SK-N-SH (cell line): Measurements from ENCODE around the gene ZDHHC16. TPM values are rescaled to one million over a fixed set of nuclear protein-coding genes. Genes with fewer than 3 reads are reported as not detected.

Source experiments
- CTCF ChIA-PET: fragments of 300-600, 350-600 bp; formaldehyde crosslinking; extraction: SDS; loops from one replicate; lab custom pipeline; 2021; lab: Yijun Ruan, JAX
- POLR2A ChIA-PET: fragments of 350-600 bp; sonication (Branson Sonifier 250); formaldehyde crosslinking; extraction: SDS; loops from one replicate; lab custom pipeline; 2020; ENCODE audit warnings: antibody characterized with exemption, inconsistent platforms; lab: Yijun Ruan, JAX
- DNase-seq: peaks from one replicate; pipeline ENCODE4 v3.0.0; 2012
- H2AFZ ChIP-seq: fragments of 200-600 bp; sonication (generic); 2 replicates; pipeline ENCODE4 v1.8.1; 2016; ENCODE audit warnings: antibody characterized with exemption, mild to moderate bottlenecking, low read depth
- H3F3A ChIP-seq: fragments of 200-600 bp; sonication (generic); replicated peaks from 2 replicates; pipeline ENCODE3; 2016; ENCODE audit warnings: antibody characterized with exemption, mild to moderate bottlenecking; ENCODE audit not compliant: insufficient read depth
- H3K27ac ChIP-seq, 2 experiments: fragments of 200-500 bp in 1 of 2; fragments of 200-600 bp in 1 of 2; sonication (Bioruptor generic) in 1 of 2; sonication (generic), shearing (Covaris generic) in 1 of 2; 2 replicates each; pipeline versions ENCODE4 v1.5.1 to v1.6.1; 2014 to 2016; ENCODE audit warnings: low read depth in 2 of 2, inconsistent platforms in 1 of 2, low read length in 1 of 2, mild to moderate bottlenecking in 1 of 2, mixed read lengths in 1 of 2
- H3K27me3 ChIP-seq: fragments of 200-600 bp; sonication (generic), shearing (Covaris generic); 2 replicates; pipeline ENCODE4 v1.6.1; 2016; ENCODE audit warnings: mixed run types; ENCODE audit not compliant: insufficient read depth
- H3K36me3 ChIP-seq, 2 experiments: fragments of 200-500 bp in 1 of 2; fragments of 200-600 bp in 1 of 2; sonication (Bioruptor generic) in 1 of 2; sonication (generic) in 1 of 2; replicated peaks in 1 of 2; 2 replicates each; pipeline versions ENCODE3 to v1.5.1; 2014 to 2016; ENCODE audit warnings: low read length in 1 of 2, mild to moderate bottlenecking in 1 of 2; ENCODE audit not compliant: insufficient read depth in 2 of 2, control insufficient read depth in 1 of 2
- H3K4me1 ChIP-seq, 2 experiments: fragments of 200-500 bp in 1 of 2; fragments of 200-600 bp in 1 of 2; sonication (Bioruptor generic) in 1 of 2; sonication (generic), shearing (Covaris generic) in 1 of 2; 2 replicates each; pipeline versions ENCODE4 v1.5.1 to v1.6.1; 2014 to 2016; ENCODE audit warnings: low read depth in 1 of 2, low read length in 1 of 2, mixed run types in 1 of 2; ENCODE audit not compliant: insufficient read depth in 2 of 2, control insufficient read depth in 1 of 2
- H3K4me2 ChIP-seq: fragments of 200-600 bp; sonication (generic), shearing (Covaris generic); 2 replicates; pipeline ENCODE4 v1.6.1; 2017; ENCODE audit warnings: mixed run types
- H3K4me3 ChIP-seq, 2 experiments: fragments of 200-500 bp in 1 of 2; fragments of 200-600 bp in 1 of 2; sonication (Bioruptor generic) in 1 of 2; sonication (generic), shearing (Covaris generic) in 1 of 2; 2 replicates each; pipeline versions ENCODE4 v1.5.1 to v1.8.1; 2014 to 2016; ENCODE audit warnings: low read depth in 2 of 2, inconsistent platforms in 1 of 2, low read length in 1 of 2, mild to moderate bottlenecking in 1 of 2, mixed read lengths in 1 of 2, moderate library complexity in 1 of 2
- H3K79me2 ChIP-seq: fragments of 200-600 bp; sonication (generic); 2 replicates; pipeline ENCODE4 v1.8.1; 2017; ENCODE audit warnings: mild to moderate bottlenecking; ENCODE audit not compliant: insufficient read depth
- H3K9ac ChIP-seq: fragments of 200-600 bp; sonication (generic); 2 replicates; pipeline ENCODE4 v1.6.1; 2017; ENCODE audit warnings: mixed run types
- H3K9me2 ChIP-seq: fragments of 200-600 bp; sonication (generic); 2 replicates; pipeline ENCODE4 v1.6.1; 2017; ENCODE audit warnings: mixed run types
- H3K9me3 ChIP-seq: fragments of 200-600 bp; sonication (generic); 2 replicates; pipeline ENCODE4 v1.6.1; 2017; ENCODE audit warnings: mixed run types, mild to moderate bottlenecking, moderate library complexity
- H4K20me1 ChIP-seq: fragments of 200-600 bp; sonication (generic); 2 replicates; pipeline ENCODE4 v1.6.1; 2017; ENCODE audit warnings: mild to moderate bottlenecking, mixed run types; ENCODE audit not compliant: insufficient read depth
- CHD2 ChIP-seq: fragments of 150-350 bp; IDR thresholded peaks from 2 replicates; pipeline ENCODE4 v1.6.1; 2018; ENCODE audit warnings: low read length; ENCODE audit not compliant: partially characterized antibody
- ELF1 ChIP-seq: IDR thresholded peaks from 2 replicates; pipeline ENCODE4 v1.4.0; 2012
- EP300 ChIP-seq, 2 experiments: IDR thresholded peaks; 2 replicates each; pipeline versions ENCODE4 v1.4.0 to v1.6.1; 2012; ENCODE audit warnings: borderline replicate concordance in 1 of 2, low read depth in 1 of 2, low read length in 1 of 2
- EZH2phosphoT487 ChIP-seq: fragments of 200-600 bp; sonication (generic); IDR thresholded peaks from 2 replicates; pipeline ENCODE4 v1.6.1; 2017; ENCODE audit warnings: low read depth, mixed run types, mild to moderate bottlenecking, antibody characterized with exemption, moderate library complexity, borderline replicate concordance
- FOXJ3 ChIP-seq: sonication (generic); formaldehyde crosslinking; IDR thresholded peaks from 2 replicates; pipeline ENCODE4 v1.5.1; 2020; ENCODE audit warnings: mild to moderate bottlenecking, missing genetic modification reagents
- FOXM1 ChIP-seq: IDR thresholded peaks from 2 replicates; pipeline ENCODE4 v1.4.0; 2012; ENCODE audit warnings: low read depth, mild to moderate bottlenecking
- JUND ChIP-seq: IDR thresholded peaks from 2 replicates; pipeline ENCODE4 v1.4.0; 2012
- MXI1 ChIP-seq: IDR thresholded peaks from 2 replicates; pipeline ENCODE4 v1.6.1; 2012; ENCODE audit warnings: mild to moderate bottlenecking, low read depth, low read length, improper control_type of control experiment
- PBX3 ChIP-seq: IDR thresholded peaks from 2 replicates; pipeline ENCODE4; 2012
- POLR2AphosphoS5 ChIP-seq: IDR thresholded peaks from 2 replicates; pipeline ENCODE4 v1.6.1; 2012; ENCODE audit warnings: low read depth, low read length
- RCOR1 ChIP-seq: fragments of 150-350 bp; IDR thresholded peaks from 2 replicates; pipeline ENCODE4 v1.6.1; 2017; ENCODE audit warnings: antibody characterized with exemption, low read length
- RFX5 ChIP-seq: IDR thresholded peaks from 2 replicates; pipeline ENCODE4 v1.6.1; 2012; ENCODE audit warnings: mild to moderate bottlenecking, improper control_type of control experiment, low read length
- SIN3A ChIP-seq: IDR thresholded peaks from 2 replicates; pipeline ENCODE4 v1.6.1; 2012; ENCODE audit warnings: low read depth, mild to moderate bottlenecking, low read length, moderate library complexity, borderline replicate concordance
- SMC3 ChIP-seq: IDR thresholded peaks from 2 replicates; pipeline ENCODE4 v1.6.1; 2012; ENCODE audit warnings: low read depth, low read length, improper control_type of control experiment
- YY1 ChIP-seq: IDR thresholded peaks from 2 replicates; pipeline ENCODE4 v1.4.0; 2012; ENCODE audit warnings: low read depth, mild to moderate bottlenecking
- WGBS: methylation state at CpG from one replicate; pipeline ENCODE4 v1.1.6; 2017; ENCODE audit warnings: low lambda C conversion rate; 5-methylcytosine and 5-hydroxymethylcytosine counted together
- polyA plus RNA-seq, 3 experiments: library from polyadenylated mRNA; depleted of rRNA; stranded (reverse); fragments of >200 nt; gene quantifications; 2 replicates each; pipeline ENCODE4 v1.2.3, GENCODE V29; 2012
- TF ChIP-seq, protein P1 (sequence below): IDR thresholded peaks from 2 replicates; pipeline ENCODE4 v1.4.0; 2012; ENCODE audit warnings: low read depth
- TF ChIP-seq, protein P2 (sequence below): IDR thresholded peaks from 2 replicates; pipeline ENCODE4 v1.4.0; 2012; ENCODE audit warnings: low read depth, borderline replicate concordance

ZDHHC16 gene
- polyA plus RNA-seq, 1 of the 3 experiments (the other 2 are of a cell fraction) = 71.5 TPM

DNA sequence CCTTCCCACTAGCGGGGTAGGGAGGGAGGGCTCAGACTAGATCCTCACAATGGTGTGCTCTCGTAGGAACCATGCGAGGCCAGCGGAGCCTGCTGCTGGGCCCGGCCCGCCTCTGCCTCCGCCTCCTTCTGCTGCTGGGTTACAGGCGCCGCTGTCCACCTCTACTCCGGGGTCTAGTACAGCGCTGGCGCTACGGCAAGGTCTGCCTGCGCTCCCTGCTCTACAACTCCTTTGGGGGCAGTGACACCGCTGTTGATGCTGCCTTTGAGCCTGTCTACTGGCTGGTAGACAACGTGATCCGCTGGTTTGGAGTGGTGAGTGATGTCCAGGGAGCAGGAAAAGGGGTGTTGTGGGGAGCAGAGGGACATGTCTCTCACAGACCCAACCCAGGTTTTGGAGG is 5.6 kb downstream of the ZDHHC16 start:
- Histone ChIP-seq H3K79me2 (peaks cover 85% of the 10 kb centered on the region), H3K36me3 (peaks cover 27 to 53% of the 10 kb centered on the region in 2 experiments), H3K9me2 (no peaks in the 10 kb centered on the region), H3K4me3 (no peak overlapping the region), H3K27me3 (no peaks in the 10 kb centered on the region), H3K9ac (no peak overlapping the region), H3K4me2 (no peak overlapping the region), H4K20me1 (peaks cover 12% of the 10 kb centered on the region; the same call in 1 of the 2 replicates), H3K27ac (no peak overlapping the region), H2AFZ (no peak overlapping the region), H3K9me3 (no peaks in the 10 kb centered on the region), H3K4me1 (peaks cover 0 to 6% of the 10 kb centered on the region in 2 experiments; a peak in 1 of 4 replicates), H3F3A (peaks cover 5% of the 10 kb centered on the region)
- over 99% methylated on average over 12 of the region's 17 CpGs for WGBS
- POLR2A ChIA-PET = no interaction called here
- CTCF ChIA-PET = interaction anchor here (1.1 to 2.9 kb wide), 2 partner anchors 13 to 17 kb away, joined by 3 to 16 read pairs; no protein-coding TSS in a partner anchor
- no peak for DNase-seq
- TF ChIP-seq, protein P1, sequence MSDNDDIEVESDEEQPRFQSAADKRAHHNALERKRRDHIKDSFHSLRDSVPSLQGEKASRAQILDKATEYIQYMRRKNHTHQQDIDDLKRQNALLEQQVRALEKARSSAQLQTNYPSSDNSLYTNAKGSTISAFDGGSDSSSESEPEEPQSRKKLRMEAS = no peak
- TF ChIP-seq SIN3A (no peak), EZH2phosphoT487 (no peak), RCOR1 (no peak), RFX5 (no peak), ELF1 (no peak), CHD2 (no peak), MXI1 (no peak), YY1 (no peak), POLR2AphosphoS5 (no peak), FOXM1 (no peak), SMC3 (no peak), FOXJ3 (no peak), JUND (no peak)
- TF ChIP-seq, protein P2, sequence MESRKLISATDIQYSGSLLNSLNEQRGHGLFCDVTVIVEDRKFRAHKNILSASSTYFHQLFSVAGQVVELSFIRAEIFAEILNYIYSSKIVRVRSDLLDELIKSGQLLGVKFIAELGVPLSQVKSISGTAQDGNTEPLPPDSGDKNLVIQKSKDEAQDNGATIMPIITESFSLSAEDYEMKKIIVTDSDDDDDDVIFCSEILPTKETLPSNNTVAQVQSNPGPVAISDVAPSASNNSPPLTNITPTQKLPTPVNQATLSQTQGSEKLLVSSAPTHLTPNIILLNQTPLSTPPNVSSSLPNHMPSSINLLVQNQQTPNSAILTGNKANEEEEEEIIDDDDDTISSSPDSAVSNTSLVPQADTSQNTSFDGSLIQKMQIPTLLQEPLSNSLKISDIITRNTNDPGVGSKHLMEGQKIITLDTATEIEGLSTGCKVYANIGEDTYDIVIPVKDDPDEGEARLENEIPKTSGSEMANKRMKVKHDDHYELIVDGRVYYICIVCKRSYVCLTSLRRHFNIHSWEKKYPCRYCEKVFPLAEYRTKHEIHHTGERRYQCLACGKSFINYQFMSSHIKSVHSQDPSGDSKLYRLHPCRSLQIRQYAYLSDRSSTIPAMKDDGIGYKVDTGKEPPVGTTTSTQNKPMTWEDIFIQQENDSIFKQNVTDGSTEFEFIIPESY = no peak

DNA sequence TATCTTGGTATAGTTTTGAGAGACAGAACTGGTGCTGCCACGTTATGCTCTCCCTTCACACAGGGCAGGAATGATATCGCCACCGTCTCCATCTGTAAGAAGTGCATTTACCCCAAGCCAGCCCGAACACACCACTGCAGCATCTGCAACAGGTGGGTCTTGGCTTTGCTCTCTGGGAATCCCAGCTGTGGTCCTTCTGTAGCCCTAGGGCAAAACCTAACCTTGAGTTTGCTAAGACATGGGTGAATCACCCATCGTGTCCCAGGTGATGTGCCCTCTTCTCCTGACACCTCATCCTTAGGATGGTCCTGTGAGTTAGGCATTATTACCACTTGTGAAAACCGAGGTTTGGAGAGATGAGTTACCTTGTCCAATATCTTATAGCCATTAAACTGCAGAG is 6.4 kb downstream of the ZDHHC16 start:
- Histone ChIP-seq H2AFZ (no peak overlapping the region), H3K27me3 (no peaks in the 10 kb centered on the region), H3K9me2 (no peaks in the 10 kb centered on the region), H3K4me2 (no peak overlapping the region), H3K4me1 (peaks cover 0 to 2% of the 10 kb centered on the region in 2 experiments; a peak in 1 of 4 replicates), H3K9ac (no peak overlapping the region), H3K36me3 (peaks cover 35 to 60% of the 10 kb centered on the region in 2 experiments), H4K20me1 (peaks cover 12% of the 10 kb centered on the region; the same call in 1 of the 2 replicates), H3K9me3 (no peaks in the 10 kb centered on the region), H3F3A (peaks cover 5% of the 10 kb centered on the region), H3K27ac (no peak overlapping the region), H3K4me3 (no peak overlapping the region), H3K79me2 (peaks cover 78% of the 10 kb centered on the region)
- no peak for DNase-seq
- ChIA-PET CTCF (interaction anchor here (1.2 to 2.9 kb wide), 4 partner anchors 10 to 101 kb away, joined by 3 to 16 read pairs (median 7); no protein-coding TSS in a partner anchor), POLR2A (interaction anchor here (1.1 kb wide), 1 partner anchor 98 kb away, joined by 3 read pairs; no protein-coding TSS in a partner anchor)
- 94% methylated on average over 6 of the region's 6 CpGs for WGBS
- TF ChIP-seq EP300 (IDR thresholded peaks at IDR 0.05; ENCODE audit: borderline replicate concordance in 1 of 2, low read depth in 1 of 2, low read length in 1 of 2) (no peak), PBX3 (no peak), RCOR1 (no peak)
